Measurements from ENCODE around the gene LRCH1.

- TF ChIP-seq, protein P1, sequence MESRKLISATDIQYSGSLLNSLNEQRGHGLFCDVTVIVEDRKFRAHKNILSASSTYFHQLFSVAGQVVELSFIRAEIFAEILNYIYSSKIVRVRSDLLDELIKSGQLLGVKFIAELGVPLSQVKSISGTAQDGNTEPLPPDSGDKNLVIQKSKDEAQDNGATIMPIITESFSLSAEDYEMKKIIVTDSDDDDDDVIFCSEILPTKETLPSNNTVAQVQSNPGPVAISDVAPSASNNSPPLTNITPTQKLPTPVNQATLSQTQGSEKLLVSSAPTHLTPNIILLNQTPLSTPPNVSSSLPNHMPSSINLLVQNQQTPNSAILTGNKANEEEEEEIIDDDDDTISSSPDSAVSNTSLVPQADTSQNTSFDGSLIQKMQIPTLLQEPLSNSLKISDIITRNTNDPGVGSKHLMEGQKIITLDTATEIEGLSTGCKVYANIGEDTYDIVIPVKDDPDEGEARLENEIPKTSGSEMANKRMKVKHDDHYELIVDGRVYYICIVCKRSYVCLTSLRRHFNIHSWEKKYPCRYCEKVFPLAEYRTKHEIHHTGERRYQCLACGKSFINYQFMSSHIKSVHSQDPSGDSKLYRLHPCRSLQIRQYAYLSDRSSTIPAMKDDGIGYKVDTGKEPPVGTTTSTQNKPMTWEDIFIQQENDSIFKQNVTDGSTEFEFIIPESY (IDR thresholded peaks at IDR 0.05): no peak
- TF ChIP-seq CTCF (IDR thresholded peaks at IDR 0.05; ENCODE audit: low read depth, low read length, missing input control): no peak
- TF ChIP-seq, protein P2, sequence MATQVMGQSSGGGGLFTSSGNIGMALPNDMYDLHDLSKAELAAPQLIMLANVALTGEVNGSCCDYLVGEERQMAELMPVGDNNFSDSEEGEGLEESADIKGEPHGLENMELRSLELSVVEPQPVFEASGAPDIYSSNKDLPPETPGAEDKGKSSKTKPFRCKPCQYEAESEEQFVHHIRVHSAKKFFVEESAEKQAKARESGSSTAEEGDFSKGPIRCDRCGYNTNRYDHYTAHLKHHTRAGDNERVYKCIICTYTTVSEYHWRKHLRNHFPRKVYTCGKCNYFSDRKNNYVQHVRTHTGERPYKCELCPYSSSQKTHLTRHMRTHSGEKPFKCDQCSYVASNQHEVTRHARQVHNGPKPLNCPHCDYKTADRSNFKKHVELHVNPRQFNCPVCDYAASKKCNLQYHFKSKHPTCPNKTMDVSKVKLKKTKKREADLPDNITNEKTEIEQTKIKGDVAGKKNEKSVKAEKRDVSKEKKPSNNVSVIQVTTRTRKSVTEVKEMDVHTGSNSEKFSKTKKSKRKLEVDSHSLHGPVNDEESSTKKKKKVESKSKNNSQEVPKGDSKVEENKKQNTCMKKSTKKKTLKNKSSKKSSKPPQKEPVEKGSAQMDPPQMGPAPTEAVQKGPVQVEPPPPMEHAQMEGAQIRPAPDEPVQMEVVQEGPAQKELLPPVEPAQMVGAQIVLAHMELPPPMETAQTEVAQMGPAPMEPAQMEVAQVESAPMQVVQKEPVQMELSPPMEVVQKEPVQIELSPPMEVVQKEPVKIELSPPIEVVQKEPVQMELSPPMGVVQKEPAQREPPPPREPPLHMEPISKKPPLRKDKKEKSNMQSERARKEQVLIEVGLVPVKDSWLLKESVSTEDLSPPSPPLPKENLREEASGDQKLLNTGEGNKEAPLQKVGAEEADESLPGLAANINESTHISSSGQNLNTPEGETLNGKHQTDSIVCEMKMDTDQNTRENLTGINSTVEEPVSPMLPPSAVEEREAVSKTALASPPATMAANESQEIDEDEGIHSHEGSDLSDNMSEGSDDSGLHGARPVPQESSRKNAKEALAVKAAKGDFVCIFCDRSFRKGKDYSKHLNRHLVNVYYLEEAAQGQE (IDR thresholded peaks at IDR 0.05): no peak
These were observed 22.9 kb downstream of the LRCH1 start for GRCh38 chr13:46575818-46576221.
